ENCODE results near the gene TPSG1.
"Not testable (repeated sequence)": the region's sequence is repeated elsewhere in the genome, so short reads cannot be mapped to it uniquely, and the experiment has no call there.

The TPSG1 gene

GRCh38 chr16:1189455-1189854 lies 35.6 kb downstream of the TPSG1 start:
- Histone ChIP-seq H3K27ac (replicated peaks) (no peak overlapping the region), H3K4me3 (replicated peaks; ENCODE audit: insufficient read depth, low read length) (no peak overlapping the region), H3K27me3 (ENCODE audit: insufficient read depth, poor library complexity, severe bottlenecking) (no peaks in the 10 kb centered on the region)
- no peak for DNase-seq (ENCODE audit: low read depth in 1 of 2, low spot score in 1 of 2)
- TF ChIP-seq REST (IDR thresholded peaks at IDR 0.05; ENCODE audit: insufficient replicate concordance, low read depth) (no peak), GABPA (IDR thresholded peaks at IDR 0.05; ENCODE audit: low read depth) (no peak), SPI1 (IDR thresholded peaks at IDR 0.05; ENCODE audit: borderline replicate concordance, low read depth) (no peak), POLR2AphosphoS5 (IDR thresholded peaks at IDR 0.05; ENCODE audit: low read depth) (no peak)
- TF ChIP-seq, protein P1, sequence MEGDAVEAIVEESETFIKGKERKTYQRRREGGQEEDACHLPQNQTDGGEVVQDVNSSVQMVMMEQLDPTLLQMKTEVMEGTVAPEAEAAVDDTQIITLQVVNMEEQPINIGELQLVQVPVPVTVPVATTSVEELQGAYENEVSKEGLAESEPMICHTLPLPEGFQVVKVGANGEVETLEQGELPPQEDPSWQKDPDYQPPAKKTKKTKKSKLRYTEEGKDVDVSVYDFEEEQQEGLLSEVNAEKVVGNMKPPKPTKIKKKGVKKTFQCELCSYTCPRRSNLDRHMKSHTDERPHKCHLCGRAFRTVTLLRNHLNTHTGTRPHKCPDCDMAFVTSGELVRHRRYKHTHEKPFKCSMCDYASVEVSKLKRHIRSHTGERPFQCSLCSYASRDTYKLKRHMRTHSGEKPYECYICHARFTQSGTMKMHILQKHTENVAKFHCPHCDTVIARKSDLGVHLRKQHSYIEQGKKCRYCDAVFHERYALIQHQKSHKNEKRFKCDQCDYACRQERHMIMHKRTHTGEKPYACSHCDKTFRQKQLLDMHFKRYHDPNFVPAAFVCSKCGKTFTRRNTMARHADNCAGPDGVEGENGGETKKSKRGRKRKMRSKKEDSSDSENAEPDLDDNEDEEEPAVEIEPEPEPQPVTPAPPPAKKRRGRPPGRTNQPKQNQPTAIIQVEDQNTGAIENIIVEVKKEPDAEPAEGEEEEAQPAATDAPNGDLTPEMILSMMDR (IDR thresholded peaks at IDR 0.05; ENCODE audit: insufficient read depth, low read length): no peak

DNA sequence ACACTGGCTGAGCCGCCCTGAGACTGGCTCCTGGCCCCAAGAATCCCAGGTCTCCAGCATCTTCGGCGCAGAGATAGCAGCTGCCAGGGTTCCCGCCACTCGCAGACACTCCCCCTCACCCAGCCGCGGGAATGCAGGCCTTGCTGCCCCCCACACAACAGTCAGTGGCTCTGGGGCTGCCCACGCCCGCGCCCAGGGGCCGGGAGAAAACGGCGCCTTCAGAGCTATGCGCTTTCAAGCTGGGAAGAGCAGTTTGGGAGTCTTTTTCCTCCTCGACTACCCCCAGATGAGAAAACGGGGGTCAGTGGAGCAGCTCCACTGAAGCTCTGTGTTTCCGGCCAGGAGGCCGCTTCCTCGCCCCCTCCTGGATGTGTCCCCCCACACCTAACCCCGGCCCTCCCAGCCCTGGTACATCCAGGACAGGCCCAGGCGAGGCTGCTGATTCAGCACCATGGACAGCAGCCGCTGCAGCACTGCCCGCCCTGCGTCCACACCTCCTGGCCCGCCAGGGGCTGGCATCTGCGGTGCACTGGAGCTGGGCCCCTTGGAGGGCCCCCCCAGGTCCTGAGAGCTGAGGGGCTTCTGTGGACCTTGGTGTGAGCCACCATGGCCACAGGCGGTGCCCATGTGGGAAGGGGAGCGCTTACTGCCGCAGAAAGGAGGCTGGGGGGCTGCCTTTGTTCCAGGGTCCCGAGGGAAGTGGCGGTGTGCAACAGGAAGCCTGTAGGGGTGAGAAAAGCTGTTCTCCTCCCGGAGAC lies 36.5 kb downstream of the TPSG1 start:
- Histone ChIP-seq H3K4me3 (replicated peaks; ENCODE audit: insufficient read depth, low read length) (no peak overlapping the region), H3K27ac (replicated peaks) (no peak overlapping the region), H3K27me3 (ENCODE audit: insufficient read depth, poor library complexity, severe bottlenecking) (no peaks in the 10 kb centered on the region)
- DNase-seq (ENCODE audit: low read depth in 1 of 2, low spot score in 1 of 2): peak; percentile 3 to 8
- TF ChIP-seq REST (IDR thresholded peaks at IDR 0.05; ENCODE audit: insufficient replicate concordance, low read depth) (peak; percentile 99), SPI1 (IDR thresholded peaks at IDR 0.05; ENCODE audit: borderline replicate concordance, low read depth) (no peak)

DNA sequence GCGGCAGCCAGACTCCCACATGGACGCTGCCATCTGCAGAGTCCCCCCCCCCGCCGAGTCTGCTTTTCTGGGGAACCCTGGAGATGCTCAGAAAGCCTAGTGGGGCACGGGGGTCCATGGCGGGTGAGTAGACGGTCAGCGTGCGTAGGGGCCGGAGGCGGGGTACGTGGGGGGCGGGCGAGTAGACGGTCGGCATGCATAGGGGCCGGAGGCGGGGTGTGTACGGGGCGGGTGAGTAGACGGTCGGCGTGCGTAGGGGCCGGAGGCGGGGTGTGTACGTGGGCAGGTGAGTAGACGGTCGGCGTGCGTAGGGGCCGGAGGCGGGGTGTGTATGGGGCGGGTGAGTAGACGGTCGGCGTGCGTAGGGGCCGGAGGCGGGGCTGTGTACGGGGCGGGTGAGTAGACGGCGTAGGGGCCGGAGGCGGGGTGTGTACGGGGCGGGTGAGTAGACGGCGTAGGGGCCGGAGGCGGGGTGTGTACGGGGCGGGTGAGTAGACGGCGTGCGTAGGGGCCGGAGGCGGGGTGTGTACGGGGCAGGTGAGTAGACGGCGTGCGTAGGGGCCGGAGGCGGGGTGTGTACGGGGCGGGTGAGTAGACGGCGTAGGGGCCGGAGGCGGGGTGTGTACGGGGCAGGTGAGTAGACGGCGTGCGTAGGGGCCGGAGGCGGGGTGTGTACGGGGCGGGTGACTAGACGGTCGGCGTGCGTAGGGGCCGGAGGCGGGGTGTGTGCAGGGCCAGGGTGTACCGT lies 39.4 kb downstream of the TPSG1 start:
- H3K27me3 ChIP-seq (ENCODE audit: insufficient read depth, poor library complexity, severe bottlenecking): not testable (repeated sequence)

DNA sequence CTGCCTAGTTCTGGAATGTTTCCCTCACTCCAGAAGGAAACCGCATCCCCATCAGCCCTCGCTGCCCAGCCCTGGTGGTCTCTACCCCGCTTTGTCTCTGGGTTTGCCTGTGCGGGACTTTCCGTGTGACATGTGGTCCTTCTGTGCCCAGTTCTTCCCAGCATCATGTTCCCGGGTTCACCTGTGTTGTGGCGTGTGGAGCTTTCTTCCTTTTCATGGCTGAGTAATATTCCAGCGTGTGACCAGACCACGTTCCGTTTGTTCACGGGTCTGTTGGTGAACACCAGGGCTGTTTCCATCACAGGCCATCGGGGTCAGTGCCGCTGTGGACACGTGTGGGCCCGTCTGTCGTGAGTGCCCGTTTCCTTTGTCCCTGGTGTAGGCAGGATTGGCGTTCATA lies 40.1 kb downstream of the TPSG1 start:
- H3K27ac ChIP-seq (replicated peaks): no peak overlapping the region
- no peak overlapping the region for H3K4me3 ChIP-seq (replicated peaks; ENCODE audit: insufficient read depth, low read length)
- TF ChIP-seq POLR2AphosphoS5 (IDR thresholded peaks at IDR 0.05; ENCODE audit: low read depth) (no peak), SPI1 (IDR thresholded peaks at IDR 0.05; ENCODE audit: borderline replicate concordance, low read depth) (no peak), GABPA (IDR thresholded peaks at IDR 0.05; ENCODE audit: low read depth) (no peak), REST (IDR thresholded peaks at IDR 0.05; ENCODE audit: insufficient replicate concordance, low read depth) (no peak)
- TF ChIP-seq, protein P1 (IDR thresholded peaks at IDR 0.05; ENCODE audit: insufficient read depth, low read length): no peak
- no peak for DNase-seq (ENCODE audit: low read depth in 1 of 2, low spot score in 1 of 2)
- H3K27me3 ChIP-seq (ENCODE audit: insufficient read depth, poor library complexity, severe bottlenecking): no peaks in the 10 kb centered on the region

More for the DNA sequence above, 39.4 kb downstream of the TPSG1 start:
- DNase-seq (ENCODE audit: low read depth in 1 of 2, low spot score in 1 of 2); H3K4me3 ChIP-seq (replicated peaks; ENCODE audit: insufficient read depth, low read length); H3K27ac ChIP-seq (replicated peaks): not testable (repeated sequence)

Measured in HL-60 (cell line).